ENCODE data around the gene N4BP2L1. TPM values are rescaled to one million over a fixed set of nuclear protein-coding genes. Genes with fewer than 3 reads are reported as not detected.
A peak's percentile ranks its signal among the peaks of the same experiment; 100 is the strongest.

The N4BP2L1 gene
- total and polyA plus RNA-seq, 4 donors = 11.0 to 64.6 (median 26.5) TPM

- Histone ChIP-seq H3K27ac (ENCODE audit: low read depth in 1 of 2, low read length in 2 of 2) (no peak overlapping the region), H3K36me3 (ENCODE audit: control insufficient read depth in 4 of 4, insufficient read depth in 3 of 4, low read depth in 1 of 4, low read length in 3 of 4) (no peaks in the 10 kb centered on the region), H3K27me3 (ENCODE audit: control insufficient read depth in 4 of 4, insufficient read depth in 4 of 4, low read length in 3 of 4) (no peaks in the 10 kb centered on the region), H3K9me3 (ENCODE audit: control insufficient read depth in 4 of 4, low read length in 3 of 4) (no peaks in the 10 kb centered on the region), H3K4me3 (ENCODE audit: low read depth in 1 of 3, low read length in 3 of 3) (no peak overlapping the region), H3K4me1 (ENCODE audit: control insufficient read depth in 4 of 4, insufficient read depth in 4 of 4, low read length in 3 of 4) (no peaks in the 10 kb centered on the region), H3K9ac (ENCODE audit: low read depth in 1 of 2, low read length in 2 of 2) (no peak overlapping the region)
- TF ChIP-seq ATF3 (IDR thresholded peaks at IDR 0.05) = no peak
- TF ChIP-seq SP1 (IDR thresholded peaks at IDR 0.05) = no peak
- TF ChIP-seq RXRA (IDR thresholded peaks at IDR 0.05) = no peak
- no peak for TF ChIP-seq TAF1 (conservative IDR thresholded peaks at IDR 0.05)
- peak; percentile 66 for TF ChIP-seq CTCF (IDR thresholded peaks at IDR 0.05; ENCODE audit: low read depth, low read length, missing input control)
- TF ChIP-seq RAD21 (IDR thresholded peaks at IDR 0.05) = peak; percentile 95
- peak; percentile 37 to 49 for TF ChIP-seq GABPA (IDR thresholded peaks at IDR 0.05 in 1 of 2, conservative IDR thresholded peaks at IDR 0.05 in 1 of 2)
- TF ChIP-seq YY1 (IDR thresholded peaks at IDR 0.05) = no peak
- DNase-seq (ENCODE audit: low spot score) = no peak
- WGBS = 63% methylated on average over 3 of the region's 3 CpGs
Measured at GRCh38 chr13:32381539-32381938, 46.4 kb downstream of the N4BP2L1 start.

GRCh38 chr13:32378012-32378411 lies 49.9 kb downstream of the N4BP2L1 start:
- H3K36me3 ChIP-seq (ENCODE audit: control insufficient read depth in 4 of 4, insufficient read depth in 3 of 4, low read depth in 1 of 4, low read length in 3 of 4) = no peaks in the 10 kb centered on the region
- no peak for TF ChIP-seq SP1 (IDR thresholded peaks at IDR 0.05)
- peak; percentile 61 to 65 for TF ChIP-seq RAD21 (IDR thresholded peaks at IDR 0.05)
- no peak overlapping the region for H3K9ac ChIP-seq (ENCODE audit: low read depth in 1 of 2, low read length in 2 of 2)
- DNase-seq (ENCODE audit: low spot score) = no peak
- H3K9me3 ChIP-seq (ENCODE audit: control insufficient read depth in 4 of 4, low read length in 3 of 4) = no peaks in the 10 kb centered on the region
- H3K4me1 ChIP-seq (ENCODE audit: control insufficient read depth in 4 of 4, insufficient read depth in 4 of 4, low read length in 3 of 4) = no peaks in the 10 kb centered on the region
- no peak overlapping the region for H3K27ac ChIP-seq (ENCODE audit: low read depth in 1 of 2, low read length in 2 of 2)
- H3K4me3 ChIP-seq (ENCODE audit: low read depth in 1 of 3, low read length in 3 of 3) = no peak overlapping the region
- 91% methylated on average over 1 of the region's 1 CpG for WGBS
- H3K27me3 ChIP-seq (ENCODE audit: control insufficient read depth in 4 of 4, insufficient read depth in 4 of 4, low read length in 3 of 4) = no peaks in the 10 kb centered on the region

- Histone ChIP-seq H3K36me3 (ENCODE audit: control insufficient read depth in 4 of 4, insufficient read depth in 3 of 4, low read depth in 1 of 4, low read length in 3 of 4) (no peaks in the 10 kb centered on the region), H3K9ac (ENCODE audit: low read depth in 1 of 2, low read length in 2 of 2) (no peak overlapping the region), H3K27me3 (ENCODE audit: control insufficient read depth in 4 of 4, insufficient read depth in 4 of 4, low read length in 3 of 4) (no peaks in the 10 kb centered on the region), H3K4me1 (ENCODE audit: control insufficient read depth in 4 of 4, insufficient read depth in 4 of 4, low read length in 3 of 4) (no peaks in the 10 kb centered on the region), H3K9me3 (ENCODE audit: control insufficient read depth in 4 of 4, low read length in 3 of 4) (no peaks in the 10 kb centered on the region), H3K4me3 (ENCODE audit: low read depth in 1 of 3, low read length in 3 of 3) (no peak overlapping the region), H3K27ac (ENCODE audit: low read depth in 1 of 2, low read length in 2 of 2) (no peak overlapping the region)
- 94% methylated on average over 13 of the region's 13 CpGs for WGBS
- DNase-seq (ENCODE audit: low spot score) = no peak
- no peak for TF ChIP-seq RAD21 (IDR thresholded peaks at IDR 0.05)
- TF ChIP-seq TAF1 (conservative IDR thresholded peaks at IDR 0.05) = no peak
- TF ChIP-seq HNF4G (IDR thresholded peaks at IDR 0.05) = no peak
- no peak for TF ChIP-seq NR2F2 (IDR thresholded peaks at IDR 0.05)
- no peak for TF ChIP-seq JUND (IDR thresholded peaks at IDR 0.05)
- TF ChIP-seq MAX (IDR thresholded peaks at IDR 0.05) = no peak
- no peak for TF ChIP-seq SP1 (IDR thresholded peaks at IDR 0.05)
- no peak for TF ChIP-seq ATF3 (IDR thresholded peaks at IDR 0.05)
- no peak for TF ChIP-seq HNF4A (conservative IDR thresholded peaks at IDR 0.05)
- no peak for TF ChIP-seq EGR1 (IDR thresholded peaks at IDR 0.05; ENCODE audit: low read depth in 2 of 2)
- TF ChIP-seq RXRA (IDR thresholded peaks at IDR 0.05) = no peak
- no peak for TF ChIP-seq ZBTB33 (IDR thresholded peaks at IDR 0.05)
- no peak for TF ChIP-seq REST (IDR thresholded peaks at IDR 0.05)
- TF ChIP-seq FOXA2 (IDR thresholded peaks at IDR 0.05) = no peak
Measured at GRCh38 chr13:32376642-32377415, 51.1 kb downstream of the N4BP2L1 start.
